Naive thymus-derived CD8-positive, alpha-beta T cell (primary cell): ENCODE results near the gene CGB3. TPM values are rescaled to one million over a fixed set of nuclear protein-coding genes. Genes with fewer than 3 reads are reported as not detected.
"Not testable (repeated sequence)": the region's sequence is repeated elsewhere in the genome, so short reads cannot be mapped to it uniquely, and the experiment has no call there.

Experiments
- ATAC-seq, 2 donors: fragments of 150-1000 bp; cut with Tn5 transposase in 1 of 2; sonication (Bioruptor Pico), chemical (Tn5 transposase) in 1 of 2; 1 replicate in 1 of 2; 2 replicates in 1 of 2; pipeline ENCODE4 v1.10.0; 2021; ENCODE audit warnings: mild to moderate bottlenecking in 2 of 2, moderate library complexity in 2 of 2
- POLR2A ChIA-PET: fragments of 350-600 bp; sonication (Branson Sonifier 250); formaldehyde crosslinking; loops from one replicate; lab custom pipeline; 2021; ENCODE audit warnings: antibody characterized with exemption; lab: Charles Lee
- DNase-seq, 10 donors: peaks; one replicate each; pipeline versions ENCODE4 v3.0.0 to v3.0.0-alpha.2; 2020 to 2022
- H3K27ac Mint-ChIP-seq, 10 donors: one replicate each; pipeline ENCODE4 v1.8.0; 2020 to 2022; ENCODE audit warnings: mild to moderate bottlenecking in 10 of 10, mixed read lengths in 10 of 10, moderate library complexity in 4 of 10, inconsistent platforms in 1 of 10
- H3K27me3 Mint-ChIP-seq, 5 donors: one replicate each; pipeline ENCODE4 v1.8.0; 2021 to 2022; ENCODE audit warnings: mixed read lengths in 5 of 5
- H3K36me3 Mint-ChIP-seq, 3 donors: one replicate each; pipeline ENCODE4 v1.8.0; 2020 to 2022; ENCODE audit warnings: mixed read lengths in 3 of 3, mild to moderate bottlenecking in 2 of 3, inconsistent platforms in 1 of 3
- H3K4me1 Mint-ChIP-seq, 4 donors: one replicate each; pipeline ENCODE4 v1.8.0; 2021 to 2022; ENCODE audit warnings: mixed read lengths in 4 of 4
- H3K4me3 Mint-ChIP-seq, 10 donors: one replicate each; pipeline ENCODE4 v1.8.0; 2020 to 2022; ENCODE audit warnings: mild to moderate bottlenecking in 10 of 10, mixed read lengths in 10 of 10, moderate library complexity in 6 of 10, inconsistent platforms in 1 of 10
- H3K9me3 Mint-ChIP-seq, 9 donors: one replicate each; pipeline ENCODE4 v1.8.0; 2020 to 2022; ENCODE audit warnings: mixed read lengths in 9 of 9, mild to moderate bottlenecking in 3 of 9, inconsistent platforms in 1 of 9, moderate library complexity in 1 of 9
- polyA plus RNA-seq, 3 donors: library from polyadenylated mRNA; unstranded; fragments of 300-500 nt; fragmentation: Illumina TruSeq; gene quantifications; one replicate each; pipeline ENCODE4 v1.2.3, GENCODE V29; 2021
- total RNA-seq, 8 experiments: library from RNA in 2 of 8; stranded (reverse) in 2 of 8; gene quantifications; one replicate each; pipeline ENCODE4 v1.2.3 and lab custom pipeline; 2021 to 2026

CGB3 gene
- total and polyA plus RNA-seq, 5 experiments from 2014 or later = not detected

DNA sequence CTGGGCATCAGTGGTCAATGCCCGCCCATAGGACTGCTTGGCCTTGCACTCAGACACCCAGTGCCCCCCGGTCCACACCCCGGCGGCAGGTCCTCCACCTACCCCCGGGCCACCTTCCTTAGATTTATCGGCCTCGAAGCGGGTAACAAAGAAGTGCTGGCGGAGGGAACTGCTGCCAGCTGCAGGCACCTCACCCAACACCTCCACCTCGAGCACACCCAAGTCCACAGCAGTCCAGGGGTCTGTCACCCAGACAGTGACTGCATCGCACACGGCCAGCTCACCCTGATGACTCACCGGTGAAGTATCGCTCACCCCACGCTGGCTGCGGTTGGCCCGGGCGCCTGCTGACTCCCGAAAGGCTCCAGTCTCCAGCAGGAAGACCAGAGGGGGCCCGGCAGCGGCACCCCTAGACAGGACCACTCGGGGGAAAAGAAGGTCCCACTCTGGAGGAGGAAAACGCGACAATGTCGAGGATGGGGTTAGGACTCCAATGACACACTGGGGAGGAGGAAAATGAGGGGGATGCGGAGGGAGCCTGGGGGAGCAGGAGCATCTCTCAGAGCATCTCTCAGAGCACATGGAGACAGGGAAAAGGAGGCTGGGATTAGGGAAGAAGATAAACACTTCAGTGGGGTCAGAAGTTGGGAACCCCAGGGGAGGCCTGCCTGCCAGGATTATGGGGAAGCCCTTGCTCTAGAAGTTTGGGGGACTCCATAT is 14.6 kb upstream of the CGB3 start:
- not testable (repeated sequence) for ATAC-seq, H3K27me3 Mint-ChIP-seq, DNase-seq, H3K4me3 Mint-ChIP-seq, H3K27ac Mint-ChIP-seq, H3K4me1 Mint-ChIP-seq, H3K36me3 Mint-ChIP-seq, H3K9me3 Mint-ChIP-seq
- POLR2A ChIA-PET = interaction anchor here (0.6 kb wide), 1 partner anchor 84 kb away, joined by 5 read pairs; the partner anchor contains the start of gene BAX

DNA sequence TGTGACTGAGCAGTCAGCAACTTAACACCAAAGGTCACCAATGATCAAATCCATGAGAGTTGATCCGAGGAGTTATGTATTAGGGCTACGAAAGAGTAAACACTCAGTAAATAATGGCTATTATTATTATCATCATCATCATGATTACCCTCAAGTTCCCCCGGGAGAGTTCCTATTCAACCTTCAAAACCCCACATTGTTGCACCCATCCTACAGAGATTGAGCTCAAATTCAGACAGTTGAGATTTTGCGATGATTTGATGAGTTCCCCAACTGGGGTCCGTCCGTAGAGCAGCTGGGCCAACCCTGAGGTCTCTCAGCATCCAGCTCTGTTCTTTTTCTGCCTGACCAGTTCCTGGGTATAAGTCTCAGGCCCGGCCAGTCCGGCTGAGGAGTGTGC is 14.0 kb upstream of the CGB3 start:
- not testable (repeated sequence) for DNase-seq, H3K4me1 Mint-ChIP-seq, H3K27ac Mint-ChIP-seq, H3K27me3 Mint-ChIP-seq, ATAC-seq, H3K36me3 Mint-ChIP-seq, H3K9me3 Mint-ChIP-seq, H3K4me3 Mint-ChIP-seq
- POLR2A ChIA-PET = interaction anchor here (0.6 kb wide), 1 partner anchor 84 kb away, joined by 5 read pairs; the partner anchor contains the start of gene BAX

DNA sequence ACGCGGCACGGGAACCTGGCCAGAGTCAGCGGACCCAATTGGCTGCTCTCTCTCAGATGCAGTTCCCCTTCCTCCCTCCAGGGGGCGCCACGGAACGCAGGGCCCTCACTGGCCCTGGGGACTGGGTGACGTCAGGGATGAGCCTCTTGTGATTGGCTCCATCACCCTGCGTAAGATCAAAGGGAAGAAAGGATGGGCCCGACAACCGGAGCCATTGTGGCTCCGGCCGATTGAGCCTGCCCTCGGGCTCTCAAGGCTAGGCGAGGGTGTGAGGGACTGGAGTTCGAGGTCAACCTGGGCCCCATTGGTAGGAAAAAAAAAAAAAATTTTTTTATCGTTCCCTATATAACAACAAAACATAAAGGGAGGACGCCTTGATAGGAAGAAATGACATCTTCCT is 12.7 kb upstream of the CGB3 start, which contains the start of gene CGB1:
CGB1 (minus strand) TSS at position 81 of the 400 bp plus-strand sequence. CDS start 184 bp downstream, outside the sequence.
- peak in 3 of 10 donors; percentile 23 to 35 (median 30) for DNase-seq
- H3K36me3 Mint-ChIP-seq, ATAC-seq, H3K27ac Mint-ChIP-seq, POLR2A ChIA-PET, H3K4me1 Mint-ChIP-seq, H3K4me3 Mint-ChIP-seq, H3K9me3 Mint-ChIP-seq: not testable (repeated sequence)
- peaks cover 2 to 12% (median 5%) of the 10 kb centered on the region in 5 donors for H3K27me3 Mint-ChIP-seq

DNA sequence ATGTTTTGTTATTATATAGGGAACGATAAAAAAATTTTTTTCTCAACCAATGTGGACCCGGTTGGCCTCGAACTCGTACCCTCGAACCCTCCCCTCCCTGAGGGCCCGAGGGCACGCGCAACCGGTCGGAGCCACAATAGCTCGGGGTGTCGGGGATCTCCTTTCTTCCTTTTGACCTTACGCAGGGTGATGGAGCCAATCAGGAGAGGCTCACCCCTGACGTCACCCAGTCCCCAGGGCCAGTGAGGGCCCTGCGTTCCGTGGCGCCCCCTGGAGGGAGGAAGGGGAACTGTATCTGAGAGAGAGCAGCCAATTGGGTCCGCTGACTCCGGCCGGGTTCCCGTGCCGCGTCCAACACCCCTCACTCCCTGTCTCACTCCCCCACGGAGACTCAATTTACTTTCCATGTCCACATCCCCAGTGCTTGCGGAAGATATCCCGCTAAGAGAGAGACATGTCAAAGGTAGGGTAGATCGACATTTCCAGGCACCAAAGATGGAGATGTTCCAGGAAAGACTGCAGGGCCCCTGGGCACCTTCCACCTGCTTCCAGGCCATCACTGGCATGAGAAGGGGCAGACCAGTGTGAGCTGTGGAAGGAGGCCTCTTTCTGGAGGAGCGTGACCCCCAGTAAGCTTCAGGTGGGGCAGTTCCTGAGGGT is 7.6 kb upstream of the CGB3 start, which contains the start of gene CGB2:
CGB2 (plus strand) TSS at position 249 of the 660 bp plus-strand sequence; CDS start at position 455, 206 bp downstream.
- Mint-ChIP-seq H3K27me3 (peaks cover 4 to 16% (median 9%) of the 10 kb centered on the region in 5 donors), H3K27ac (peak within 1 kb of the TSS in 3 of 10 donors; percentile 31 to 79 (median 37))
- H3K36me3 Mint-ChIP-seq, H3K4me3 Mint-ChIP-seq, POLR2A ChIA-PET, H3K9me3 Mint-ChIP-seq, H3K4me1 Mint-ChIP-seq: not testable (repeated sequence)
- DNase-seq = peak in 5 of 10 donors; percentile 40 to 54 (median 47)
- peak in 1 of 2 donors; percentile 69 for ATAC-seq

DNA sequence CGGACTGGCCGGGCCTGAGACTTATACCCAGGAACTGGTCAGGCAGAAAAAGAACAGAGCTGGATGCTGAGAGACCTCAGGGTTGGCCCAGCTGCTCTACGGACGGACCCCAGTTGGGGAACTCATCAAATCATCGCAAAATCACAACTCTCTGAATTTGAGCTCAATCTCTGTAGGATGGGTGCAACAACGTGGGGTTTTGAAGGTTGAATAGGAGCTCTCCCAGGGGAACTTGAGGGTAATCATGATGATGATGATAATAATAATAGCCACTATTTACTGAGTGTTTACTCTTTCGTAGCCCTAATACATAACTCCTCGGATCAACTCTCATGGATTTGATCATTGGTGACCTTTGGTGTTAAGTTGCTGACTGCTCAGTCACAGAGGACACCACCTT is 6.2 kb upstream of the CGB3 start:
- H3K9me3 Mint-ChIP-seq, H3K27ac Mint-ChIP-seq, ATAC-seq, H3K4me1 Mint-ChIP-seq, H3K4me3 Mint-ChIP-seq, H3K36me3 Mint-ChIP-seq, DNase-seq, POLR2A ChIA-PET: not testable (repeated sequence)
- peaks cover 3 to 12% (median 7%) of the 10 kb centered on the region in 5 donors for H3K27me3 Mint-ChIP-seq

DNA sequence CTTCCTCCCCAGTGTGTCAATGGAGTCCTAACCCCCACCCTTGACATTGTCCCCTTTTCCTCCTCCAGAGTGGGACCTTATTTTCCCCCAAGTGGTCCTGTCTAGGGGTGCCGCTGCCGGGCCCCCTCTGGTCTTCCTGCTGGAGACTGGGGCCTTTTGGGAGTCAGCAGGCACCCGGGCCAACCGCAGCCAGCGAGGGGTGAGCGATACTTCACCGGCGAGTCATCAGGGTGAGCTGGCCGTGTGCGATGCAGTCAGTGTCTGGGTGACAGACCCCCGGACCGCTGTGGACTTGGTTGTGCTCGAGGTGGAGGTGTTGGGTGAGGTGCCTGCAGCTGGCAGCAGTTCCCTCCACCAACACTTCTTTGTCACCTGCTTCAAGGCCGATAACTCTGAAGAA is 5.6 kb upstream of the CGB3 start:
- H3K4me1 Mint-ChIP-seq, H3K9me3 Mint-ChIP-seq, H3K27ac Mint-ChIP-seq, ATAC-seq, POLR2A ChIA-PET, H3K36me3 Mint-ChIP-seq, H3K4me3 Mint-ChIP-seq, DNase-seq: not testable (repeated sequence)
- peaks cover 0 to 12% (median 7%) of the 10 kb centered on the region in 5 donors for H3K27me3 Mint-ChIP-seq

DNA sequence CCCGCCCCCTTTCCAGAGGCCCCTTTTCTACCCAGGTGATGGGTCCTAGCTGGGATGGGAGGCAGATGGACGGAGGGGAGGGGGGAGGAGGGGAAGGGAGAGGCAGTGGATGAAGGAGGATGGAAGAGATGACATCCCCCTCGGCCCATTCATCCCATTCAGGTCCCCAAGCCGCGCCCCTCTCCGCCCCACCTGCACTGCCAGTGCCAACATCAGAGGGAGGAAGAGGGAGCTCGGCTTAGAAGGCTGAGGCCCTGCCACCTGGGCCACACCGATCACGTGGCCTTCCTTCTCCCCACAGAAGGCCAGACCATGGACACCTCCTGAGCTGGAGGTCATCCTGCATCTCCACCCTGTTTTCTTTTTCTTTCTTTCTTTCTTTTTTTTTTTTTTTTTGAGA is 4.6 kb upstream of the CGB3 start:
- H3K4me1 Mint-ChIP-seq = not testable (repeated sequence)

DNA sequence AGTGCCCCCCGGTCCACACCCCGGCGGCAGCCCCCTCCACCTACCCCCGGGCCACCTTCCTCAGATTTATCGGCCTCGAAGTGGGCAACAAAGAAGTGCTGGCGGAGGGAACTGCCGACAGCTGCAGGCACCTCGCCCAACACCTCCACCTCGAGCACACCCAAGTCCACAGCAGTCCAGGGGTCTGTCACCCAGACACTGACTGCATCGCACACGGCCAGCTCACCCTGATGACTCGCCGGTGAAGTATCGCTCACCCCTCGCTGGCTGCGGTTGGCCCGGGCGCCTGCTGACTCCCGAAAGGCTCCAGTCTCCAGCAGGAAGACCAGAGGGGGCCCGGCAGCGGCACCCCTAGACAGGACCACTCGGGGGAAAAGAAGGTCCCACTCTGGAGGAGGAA is 1.5 kb upstream of the CGB3 start:
- DNase-seq, POLR2A ChIA-PET, H3K27me3 Mint-ChIP-seq, H3K36me3 Mint-ChIP-seq, H3K4me3 Mint-ChIP-seq, ATAC-seq, H3K9me3 Mint-ChIP-seq, H3K4me1 Mint-ChIP-seq: not testable (repeated sequence)
- peak overlapping the region in 1 of 10 donors; percentile 48 for H3K27ac Mint-ChIP-seq

More for the DNA sequence above, 4.6 kb upstream of the CGB3 start:
- H3K27ac Mint-ChIP-seq, ATAC-seq, POLR2A ChIA-PET, H3K27me3 Mint-ChIP-seq, H3K4me3 Mint-ChIP-seq, H3K36me3 Mint-ChIP-seq, DNase-seq, H3K9me3 Mint-ChIP-seq: not testable (repeated sequence)

DNA sequence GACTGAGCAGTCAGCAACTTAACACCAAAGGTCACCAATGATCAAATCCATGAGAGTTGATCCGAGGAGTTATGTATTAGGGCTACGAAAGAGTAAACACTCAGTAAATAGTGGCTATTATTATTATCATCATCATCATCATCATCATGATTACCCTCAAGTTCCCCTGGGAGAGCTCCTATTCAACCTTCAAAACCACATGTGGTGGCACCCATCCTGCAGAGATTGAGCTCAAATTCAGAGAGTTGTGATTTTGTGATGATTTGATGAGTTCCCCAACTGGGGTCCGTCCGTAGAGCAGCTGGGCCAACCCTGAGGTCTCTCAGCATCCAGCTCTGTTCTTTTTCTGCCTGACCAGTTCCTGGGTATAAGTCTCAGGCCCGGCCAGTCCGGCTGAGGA is 955 bp upstream of the CGB3 start:
- H3K27ac Mint-ChIP-seq, H3K4me3 Mint-ChIP-seq, ATAC-seq, H3K36me3 Mint-ChIP-seq, DNase-seq, H3K27me3 Mint-ChIP-seq, H3K9me3 Mint-ChIP-seq, POLR2A ChIA-PET: not testable (repeated sequence)
- peaks cover 5 to 13% (median 10%) of the 10 kb centered on the region in 4 donors for H3K4me1 Mint-ChIP-seq

DNA sequence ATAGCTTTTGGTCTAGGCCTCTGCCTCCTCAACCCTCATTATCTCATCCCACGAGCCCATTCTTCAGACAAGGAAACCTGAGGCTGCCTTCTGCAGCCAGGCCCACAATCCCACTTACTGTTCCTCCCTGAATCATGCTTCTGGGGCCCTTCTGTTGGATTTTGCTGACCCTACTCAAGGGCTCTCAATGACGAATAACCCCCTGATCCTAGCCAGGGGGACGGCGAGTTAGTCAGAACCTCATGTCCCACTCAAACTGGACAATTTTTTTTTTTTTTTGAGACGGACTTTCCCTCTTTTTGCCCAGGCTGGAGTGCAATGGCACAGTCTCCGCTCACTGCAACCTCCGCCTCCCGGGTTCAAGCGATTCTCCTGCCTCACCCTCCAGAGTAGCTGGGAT is 2.0 kb downstream of the CGB3 start:
- no peak for ATAC-seq
- Mint-ChIP-seq H3K9me3 (no peaks in the 10 kb centered on the region), H3K27me3 (peaks cover 0 to 6% (median 0%) of the 10 kb centered on the region in 5 donors), H3K4me1 (peaks cover 10 to 34% (median 24%) of the 10 kb centered on the region in 4 donors), H3K36me3 (no peaks in the 10 kb centered on the region), H3K27ac (no peak overlapping the region), H3K4me3 (no peak overlapping the region)
- no peak for DNase-seq
- POLR2A ChIA-PET = interaction anchor here (0.6 kb wide), 1 partner anchor 908 kb away, joined by 3 read pairs; no protein-coding TSS in a partner anchor

DNA sequence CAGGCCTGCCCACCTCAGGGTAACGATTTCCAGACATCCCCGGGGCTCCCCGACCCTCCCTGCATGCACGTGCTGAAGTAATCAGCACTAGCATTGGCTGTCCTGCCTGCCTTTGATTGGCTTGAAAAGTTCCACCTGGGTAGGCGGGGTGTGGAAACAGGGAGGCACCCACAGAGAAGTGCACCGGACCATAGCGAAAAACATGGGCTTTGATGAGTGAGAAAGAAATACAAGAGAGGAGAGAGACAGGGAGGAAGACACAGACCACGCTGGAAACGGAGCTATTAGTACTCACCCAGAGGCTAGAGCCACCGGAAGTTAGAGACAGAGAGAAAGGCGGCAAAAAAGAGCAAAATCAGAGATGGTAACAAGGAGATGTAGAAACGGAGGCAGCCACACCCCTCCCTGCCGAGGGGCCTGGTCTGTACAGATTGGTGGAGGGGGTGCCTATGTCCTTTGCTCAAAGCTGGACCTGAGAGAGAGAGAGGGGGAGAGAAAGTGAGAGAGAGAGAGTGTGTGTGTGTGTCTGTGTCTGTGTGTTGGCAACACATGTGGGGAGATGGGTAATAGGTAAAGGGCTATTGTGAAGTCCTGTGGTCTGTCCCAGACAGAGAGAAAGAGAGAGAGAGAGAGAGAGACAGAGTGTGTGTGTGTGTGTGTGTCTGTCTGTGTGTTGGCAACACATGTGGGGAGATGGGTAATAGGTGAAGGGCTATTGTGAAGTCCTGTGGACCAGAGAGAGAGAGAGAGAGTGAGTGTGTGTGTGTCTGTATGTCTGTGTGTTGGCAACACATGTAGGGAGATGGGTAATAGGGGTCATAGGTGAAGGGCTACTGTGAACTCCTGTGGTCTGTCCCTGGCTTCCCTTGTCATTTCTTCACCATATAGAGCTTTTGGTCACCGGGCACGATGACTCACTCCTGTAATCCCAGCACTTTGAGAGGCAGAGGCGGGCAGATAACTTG is 2.9 kb downstream of the CGB3 start:
- no peak for DNase-seq
- Mint-ChIP-seq H3K27me3 (peaks cover 0 to 6% (median 0%) of the 10 kb centered on the region in 5 donors), H3K36me3 (no peaks in the 10 kb centered on the region), H3K4me3 (peak overlapping the region in 3 of 10 donors; percentile 2 to 61 (median 5)), H3K4me1 (peaks cover 10 to 35% (median 24%) of the 10 kb centered on the region in 4 donors), H3K27ac (peak overlapping the region in 1 of 10 donors; percentile 78), H3K9me3 (no peaks in the 10 kb centered on the region)
- ATAC-seq = no peak
- POLR2A ChIA-PET = interaction anchor here (0.5 to 1.1 kb wide), 2 partner anchors 27 to 319 kb away, joined by 3 read pairs; partner anchors contain the start of gene RUVBL2

DNA sequence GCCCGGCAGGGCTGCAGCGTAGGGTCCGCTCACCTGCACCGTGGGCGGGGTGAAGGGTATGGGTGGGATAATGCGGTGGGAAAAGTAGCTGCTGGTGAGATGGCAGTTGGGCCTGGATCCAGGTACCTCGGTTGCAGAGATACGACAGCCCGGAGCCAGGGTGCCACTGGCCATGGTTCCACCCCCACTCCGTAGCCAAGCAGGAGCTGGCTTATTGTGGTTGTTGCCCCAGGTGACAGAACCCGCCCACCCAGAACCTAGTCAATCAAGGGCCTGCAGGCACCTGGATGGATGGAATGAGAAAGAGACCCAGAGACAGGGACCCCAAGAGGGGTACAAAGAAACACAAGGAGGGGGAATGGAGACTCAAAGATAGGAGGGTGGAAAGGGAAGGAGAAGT is 3.8 kb downstream of the CGB3 start:
- DNase-seq (no peak), ATAC-seq (no peak)
- Mint-ChIP-seq H3K27me3 (peaks cover 0 to 6% (median 0%) of the 10 kb centered on the region in 5 donors), H3K9me3 (no peaks in the 10 kb centered on the region), H3K36me3 (peaks cover 0 to 3% (median 0%) of the 10 kb centered on the region in 3 donors), H3K27ac (no peak overlapping the region), H3K4me1 (peaks cover 10 to 35% (median 24%) of the 10 kb centered on the region in 4 donors), H3K4me3 (peak overlapping the region in 6 of 10 donors; percentile 4 to 95 (median 84))
- POLR2A ChIA-PET = interaction anchor here (0.5 kb wide), 1 partner anchor 320 kb away, joined by 3 read pairs; no protein-coding TSS in a partner anchor
